Activated naive CD4-positive, alpha-beta T cell treated with anti-CD3 and anti-CD28 coated beads, Interleukin-2, amount 50 U/mL, for 72 hours (primary cell): ENCODE measurements around the gene CYP4A11. TPM values are rescaled to one million over a fixed set of nuclear protein-coding genes. Genes with fewer than 3 reads are reported as not detected.
"Not testable (repeated sequence)": the region's sequence is repeated elsewhere in the genome, so short reads cannot be mapped to it uniquely, and the experiment has no call there.

Experiments
- ATAC-seq, 2 donors: fragments of 150-1000 bp; cut with Tn5 transposase; 2 replicates each; pipeline ENCODE4 v1.10.0; 2021; ENCODE audit warnings: mild to moderate bottlenecking in 2 of 2, moderate library complexity in 2 of 2
- DNase-seq, 2 donors: peaks; one replicate each; pipeline ENCODE4 v3.0.0; 2021 to 2022; ENCODE audit warnings: low spot score in 2 of 2
- H3K27ac Mint-ChIP-seq, 2 donors: one replicate each; pipeline ENCODE4 v1.8.0; 2022; ENCODE audit warnings: mild to moderate bottlenecking in 2 of 2, mixed read lengths in 2 of 2
- H3K36me3 Mint-ChIP-seq, 2 donors: one replicate each; pipeline ENCODE4 v1.8.0; 2022; ENCODE audit warnings: mixed read lengths in 2 of 2
- H3K9me3 Mint-ChIP-seq, 2 donors: one replicate each; pipeline ENCODE4 v1.8.0; 2022; ENCODE audit warnings: mixed read lengths in 2 of 2
- total RNA-seq, 2 donors: library from RNA; stranded (reverse); gene quantifications; one replicate each; pipeline ENCODE4 v1.2.3, GENCODE V29; 2022

Gene CYP4A11
- not detected for total RNA-seq

GRCh38 chr1:46941135-46941694 is at the start of gene CYP4A11:
Gene CYP4A11, minus strand, starts transcription at chr1:46941476. Its CDS starts 43 bp downstream, at chr1:46941433.
- ATAC-seq, result no peak
- no peaks in the 10 kb centered on the region for H3K9me3 Mint-ChIP-seq

GRCh38 chr1:46990541-46990940 is 49.3 kb upstream of the CYP4A11 start:
- not testable (repeated sequence) for ATAC-seq, DNase-seq, H3K36me3 Mint-ChIP-seq, H3K9me3 Mint-ChIP-seq, H3K27ac Mint-ChIP-seq

More at GRCh38 chr1:46941135-46941694, at the start of gene CYP4A11:
- no peak for DNase-seq
- H3K36me3 Mint-ChIP-seq, result no peaks in the 10 kb centered on the region
- H3K27ac Mint-ChIP-seq, result no peak within 1 kb of the TSS

- DNase-seq (no peak), ATAC-seq (no peak)
- Mint-ChIP-seq H3K27ac (no peak overlapping the region), H3K9me3 (peaks cover 0 to 6% of the 10 kb centered on the region in 2 donors), H3K36me3 (no peaks in the 10 kb centered on the region)
Measured at GRCh38 chr1:46983830-46984586, 42.7 kb upstream of the CYP4A11 start.

GRCh38 chr1:46983166-46983829 is 42.0 kb upstream of the CYP4A11 start:
- DNase-seq (no peak), ATAC-seq (no peak)
- H3K36me3 Mint-ChIP-seq, result no peaks in the 10 kb centered on the region
- no peak overlapping the region for H3K27ac Mint-ChIP-seq
- H3K9me3 Mint-ChIP-seq, result peaks cover 0 to 12% of the 10 kb centered on the region in 2 donors

- no peaks in the 10 kb centered on the region for H3K36me3 Mint-ChIP-seq
- ATAC-seq (no peak), DNase-seq (no peak)
- H3K9me3 Mint-ChIP-seq, result no peaks in the 10 kb centered on the region
- no peak overlapping the region for H3K27ac Mint-ChIP-seq
Measured at GRCh38 chr1:46969014-46969619, 27.8 kb upstream of the CYP4A11 start.

- not testable (repeated sequence) for H3K9me3 Mint-ChIP-seq, H3K27ac Mint-ChIP-seq, H3K36me3 Mint-ChIP-seq, ATAC-seq, DNase-seq
Measured at GRCh38 chr1:46962272-46962671, 21.0 kb upstream of the CYP4A11 start.

GRCh38 chr1:46961066-46961758 is 19.9 kb upstream of the CYP4A11 start:
- Mint-ChIP-seq H3K27ac (no peak overlapping the region), H3K9me3 (peaks cover 0 to 9% of the 10 kb centered on the region in 2 donors), H3K36me3 (no peaks in the 10 kb centered on the region)
- no peak for ATAC-seq
- DNase-seq, result no peak

GRCh38 chr1:46960250-46960649 is 19.0 kb upstream of the CYP4A11 start:
- Mint-ChIP-seq H3K9me3 (peaks cover 0 to 9% of the 10 kb centered on the region in 2 donors), H3K36me3 (no peaks in the 10 kb centered on the region), H3K27ac (no peak overlapping the region)
- DNase-seq (no peak), ATAC-seq (no peak)

GRCh38 chr1:46955116-46955515 is 13.8 kb upstream of the CYP4A11 start:
- not testable (repeated sequence) for ATAC-seq, H3K36me3 Mint-ChIP-seq, H3K9me3 Mint-ChIP-seq

GRCh38 chr1:46953847-46954246 is 12.6 kb upstream of the CYP4A11 start:
- DNase-seq, H3K27ac Mint-ChIP-seq, H3K9me3 Mint-ChIP-seq, H3K36me3 Mint-ChIP-seq, ATAC-seq: not testable (repeated sequence)

More at GRCh38 chr1:46955116-46955515, 13.8 kb upstream of the CYP4A11 start:
- not testable (repeated sequence) for DNase-seq, H3K27ac Mint-ChIP-seq

- ATAC-seq, H3K27ac Mint-ChIP-seq, H3K9me3 Mint-ChIP-seq, DNase-seq, H3K36me3 Mint-ChIP-seq: not testable (repeated sequence)
Measured at GRCh38 chr1:46949417-46949666, 8.1 kb upstream of the CYP4A11 start.

GRCh38 chr1:46948629-46949416 is 7.5 kb upstream of the CYP4A11 start:
- no peak for DNase-seq
- H3K9me3 Mint-ChIP-seq, result no peaks in the 10 kb centered on the region
- H3K27ac Mint-ChIP-seq, result no peak overlapping the region
- ATAC-seq, result no peak
- no peaks in the 10 kb centered on the region for H3K36me3 Mint-ChIP-seq

GRCh38 chr1:46947706-46948105 is 6.4 kb upstream of the CYP4A11 start:
- not testable (repeated sequence) for DNase-seq

GRCh38 chr1:46942086-46942485 is 810 bp upstream of the CYP4A11 start:
- no peaks in the 10 kb centered on the region for H3K36me3 Mint-ChIP-seq
- no peak overlapping the region for H3K27ac Mint-ChIP-seq
- ATAC-seq (no peak), DNase-seq (no peak)
- no peaks in the 10 kb centered on the region for H3K9me3 Mint-ChIP-seq

More at GRCh38 chr1:46947706-46948105, 6.4 kb upstream of the CYP4A11 start:
- not testable (repeated sequence) for H3K27ac Mint-ChIP-seq, H3K36me3 Mint-ChIP-seq, H3K9me3 Mint-ChIP-seq, ATAC-seq

- Mint-ChIP-seq H3K36me3 (no peaks in the 10 kb centered on the region), H3K9me3 (no peaks in the 10 kb centered on the region), H3K27ac (no peak overlapping the region)
- ATAC-seq (no peak), DNase-seq (no peak)
Measured at GRCh38 chr1:46940307-46940706, 969 bp downstream of the CYP4A11 start.

GRCh38 chr1:46937270-46937669 is 4.0 kb downstream of the CYP4A11 start:
- Mint-ChIP-seq H3K27ac (no peak overlapping the region), H3K9me3 (no peaks in the 10 kb centered on the region), H3K36me3 (no peaks in the 10 kb centered on the region)
- DNase-seq (no peak), ATAC-seq (no peak)
